Smooth muscle cell of trachea (primary cell): ENCODE results near the gene PRMT5. TPM values are rescaled to one million over a fixed set of nuclear protein-coding genes. Genes with fewer than 3 reads are reported as not detected.

Source experiments
- total RNA-seq: library from RNA; depleted of rRNA; stranded (reverse); fragments of >200 nt; gene quantifications from 2 replicates; pipeline ENCODE4 v1.2.1, GENCODE V29; 2014

Gene PRMT5
- 54.0 and 55.4 TPM in 2 replicates for total RNA-seq

GRCh38 chr14:22929104-22929960, at the start of gene PRMT5:
Gene PRMT5 (minus strand): TSS chr14:22929376. CDS start chr14:22929361, 15 bp downstream.

DNA sequence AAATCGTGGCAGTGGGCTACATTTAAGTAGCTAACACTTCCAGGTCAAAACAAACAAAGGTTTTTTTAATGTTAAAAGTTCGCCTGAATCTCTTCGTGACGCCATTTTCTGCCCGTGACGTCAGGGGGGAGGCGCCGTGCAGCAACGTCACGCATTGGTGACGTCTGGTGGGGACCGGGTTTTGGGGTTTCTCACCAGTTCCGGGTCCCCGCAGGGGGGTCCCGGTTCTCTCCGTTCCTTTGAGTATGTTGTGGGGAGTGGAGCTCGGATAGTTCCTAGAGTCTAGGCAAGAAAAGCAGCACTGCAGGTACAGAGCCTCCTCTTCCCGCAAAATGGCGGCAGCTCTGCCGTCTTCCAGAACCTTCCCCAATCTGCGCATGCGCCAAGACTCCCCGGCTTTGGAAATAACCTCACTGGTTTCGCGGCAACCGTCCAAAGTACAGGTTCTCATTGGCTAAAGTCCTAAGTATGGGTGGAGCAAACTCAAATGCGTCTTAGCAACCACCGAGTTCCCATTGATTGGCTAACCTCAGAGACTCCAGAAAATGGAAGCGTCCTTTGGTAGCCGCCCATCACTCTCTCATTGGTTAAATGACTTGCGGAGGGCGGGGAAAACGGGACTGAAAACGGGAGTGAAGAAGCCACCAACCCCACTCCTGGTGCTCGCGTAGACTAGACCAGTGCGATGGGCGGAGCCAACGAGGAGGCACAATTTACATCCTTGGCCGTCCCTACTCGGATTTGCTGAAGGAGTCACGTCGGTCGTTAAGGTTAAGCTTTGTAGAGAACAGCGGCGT, 10.2 kb downstream of the PRMT5 start, which contains the start of gene RBM23:
Gene RBM23, minus strand, starts transcription at position 346 of the 797 bp plus-strand sequence.

DNA sequence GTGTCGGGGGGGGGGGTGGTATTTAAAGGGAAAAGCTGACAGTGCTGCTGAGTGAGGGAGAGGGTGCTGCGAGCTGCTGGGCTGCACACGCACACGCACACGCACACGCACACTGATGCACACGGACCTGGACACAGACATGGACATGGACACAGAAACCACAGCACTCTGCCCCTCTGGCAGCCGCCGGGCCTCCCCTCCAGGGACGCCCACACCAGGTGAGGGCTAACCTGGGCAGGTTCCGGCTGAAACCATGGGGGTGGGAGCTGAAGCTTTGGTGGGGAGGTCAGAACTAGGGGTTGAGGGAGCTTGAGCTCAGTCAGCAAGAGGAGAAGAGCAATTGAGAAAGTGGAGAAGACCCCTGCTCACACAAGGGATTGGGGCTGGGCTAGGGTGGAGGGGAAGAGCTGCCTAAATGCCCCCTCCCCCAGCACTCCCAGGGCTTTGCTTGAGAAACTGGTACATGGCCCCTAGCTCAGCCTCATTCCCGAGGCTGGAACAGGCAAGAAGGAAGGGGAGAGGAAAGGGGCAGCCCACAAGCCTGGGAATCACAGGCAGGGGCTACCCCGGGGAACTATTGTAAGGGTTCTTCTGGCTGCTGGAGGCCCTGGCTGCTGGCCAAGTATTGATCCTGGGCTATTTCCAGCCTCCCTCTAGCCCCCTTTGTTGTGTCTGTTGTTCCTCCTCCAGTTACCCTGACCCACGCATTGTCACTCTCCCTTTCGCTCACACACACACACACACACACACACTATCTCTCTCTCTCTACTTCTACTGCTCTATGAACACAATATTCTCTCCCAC, 45.8 kb downstream of the PRMT5 start, which contains the start of gene REM2:
Gene REM2, plus strand, starts transcription at position 50 of the 804 bp plus-strand sequence. Its CDS starts 66 bp downstream, at position 116.

DNA sequence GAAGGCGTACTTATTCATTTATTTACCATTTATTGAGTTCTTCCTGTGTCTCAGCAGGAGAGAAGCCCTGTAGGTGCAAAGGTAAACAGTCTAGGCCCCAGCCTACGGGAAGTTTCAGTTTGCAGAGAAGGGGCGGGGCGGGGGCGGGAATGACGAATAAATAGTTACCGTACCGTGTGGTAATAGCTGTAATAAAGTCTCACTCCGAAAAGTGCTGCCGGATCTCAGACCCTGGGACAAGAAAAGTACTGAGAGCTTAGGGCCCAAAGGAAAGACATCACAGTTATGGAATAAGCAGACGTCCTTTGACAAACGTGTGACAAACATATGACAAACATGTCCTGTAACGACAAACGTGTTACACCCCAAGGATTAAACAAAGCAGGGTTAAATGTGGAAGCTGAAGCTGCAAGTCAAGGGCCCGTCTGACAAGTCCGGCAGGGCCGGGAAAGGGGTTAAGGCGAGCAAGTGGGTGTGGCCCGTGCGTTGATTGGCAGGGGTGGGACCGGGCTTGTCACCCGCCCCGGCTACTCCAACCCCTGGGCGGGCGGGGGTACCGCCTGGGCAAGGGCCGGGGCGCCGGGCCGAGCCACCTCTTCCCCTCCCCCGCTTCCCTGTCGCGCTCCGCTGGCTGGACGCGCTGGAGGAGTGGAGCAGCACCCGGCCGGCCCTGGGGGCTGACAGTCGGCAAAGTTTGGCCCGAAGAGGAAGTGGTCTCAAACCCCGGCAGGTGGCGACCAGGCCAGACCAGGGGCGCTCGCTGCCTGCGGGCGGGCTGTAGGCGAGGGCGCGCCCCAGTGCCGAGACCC, 57.7 kb downstream of the PRMT5 start, which contains the start of gene LRP10:
Gene LRP10, plus strand, starts transcription at position 517 of the 809 bp plus-strand sequence. CDS start 564 bp downstream, outside the sequence.

Other genes with a start within 250 kb of the PRMT5 start
- gene OXA1L, start 162.7 kb downstream of the PRMT5 start, total RNA-seq: 45.5 and 75.6 TPM in 2 replicates
- 2.0 and 7.1 TPM in 2 replicates for gene SLC7A7, start 113.9 kb downstream of the PRMT5 start, total RNA-seq
- 30.3 and 64.3 TPM in 2 replicates for gene MRPL52, start 99.5 kb downstream of the PRMT5 start, total RNA-seq
- 468 and 649 TPM in 2 replicates for gene MMP14, start 92.8 kb downstream of the PRMT5 start, total RNA-seq
- 87.8 and 169 TPM in 2 replicates for gene LRP10, start 57.6 kb downstream of the PRMT5 start, total RNA-seq
- 0.17 and 0.29 TPM in 2 replicates for gene REM2, start 46.2 kb downstream of the PRMT5 start, total RNA-seq
- 61.5 and 79.3 TPM in 2 replicates for gene RBM23, start 10.2 kb downstream of the PRMT5 start, total RNA-seq
- 39.9 and 64.4 TPM in 2 replicates for gene HAUS4, start 27.7 kb upstream of the PRMT5 start, total RNA-seq
- gene AJUBA, start 53.2 kb upstream of the PRMT5 start, total RNA-seq: 17.0 and 47.6 TPM in 2 replicates
- gene C14orf93, start 80.8 kb upstream of the PRMT5 start, total RNA-seq: 9.5 and 17.7 TPM in 2 replicates
- gene PSMB5, start 105.5 kb upstream of the PRMT5 start, total RNA-seq: 189 and 240 TPM in 2 replicates
- gene PSMB11, start 112.8 kb upstream of the PRMT5 start, total RNA-seq: under 0.01 TPM in 1 of 2 replicates, not detected in the other
- 4.7 and 13.6 TPM in 2 replicates for gene CDH24, start 128.1 kb upstream of the PRMT5 start, total RNA-seq
- 84.0 and 90.5 TPM in 2 replicates for gene ACIN1, start 165.8 kb upstream of the PRMT5 start, total RNA-seq
- gene C14orf119, start 166.1 kb upstream of the PRMT5 start, total RNA-seq: 67.8 and 72.4 TPM in 2 replicates
- 1.7 TPM in 2 replicates for gene CIROP, start 175.6 kb upstream of the PRMT5 start, total RNA-seq
- gene CEBPE, start 189.9 kb upstream of the PRMT5 start, total RNA-seq: not detected in 2 replicates